GM12892 (cell line): ENCODE data around the gene CAMK1D.

Source experiments
- POLR2A ChIP-seq: IDR thresholded peaks from 2 replicates; pipeline ENCODE4 v1.6.1; 2011; ENCODE audit warnings: low read depth, low read length, control low read depth
- POLR2AphosphoS5 ChIP-seq: IDR thresholded peaks from 2 replicates; pipeline ENCODE4 v1.6.1; 2011; ENCODE audit warnings: low read depth, low read length, control low read depth

DNA sequence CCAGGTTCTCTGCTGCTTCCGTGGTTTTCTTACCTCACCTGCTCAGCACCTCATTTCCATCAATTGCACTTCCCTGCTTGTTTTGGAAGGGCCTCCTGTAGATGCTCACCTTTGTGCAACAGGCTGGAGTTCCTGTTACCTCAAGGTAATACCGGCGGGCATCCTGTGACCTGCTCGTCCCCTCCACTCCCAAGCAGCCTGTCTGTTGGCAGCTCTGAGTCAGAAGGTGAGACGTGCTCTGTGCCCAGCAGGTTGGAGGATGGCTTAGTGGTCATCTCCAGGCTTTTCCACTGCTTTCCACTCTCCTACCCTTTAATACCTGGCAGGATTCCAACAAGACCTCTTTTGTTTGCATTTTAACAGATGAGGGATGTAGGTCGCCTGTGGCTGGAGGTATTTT is 86.0 kb downstream of the CAMK1D start:
- TF ChIP-seq POLR2A (no peak), POLR2AphosphoS5 (no peak)
